NCI-H82 treated with DMSO at 0.1 percent for 48 hours (cell line): ENCODE data around the gene NOL4.

ENCODE experiments used
- DNase-seq: peaks from one replicate; lab custom pipeline; 2025; ENCODE audit not compliant: unreplicated experiment; lab: John Stamatoyannopoulos, UW

Gene NOL4

DNA sequence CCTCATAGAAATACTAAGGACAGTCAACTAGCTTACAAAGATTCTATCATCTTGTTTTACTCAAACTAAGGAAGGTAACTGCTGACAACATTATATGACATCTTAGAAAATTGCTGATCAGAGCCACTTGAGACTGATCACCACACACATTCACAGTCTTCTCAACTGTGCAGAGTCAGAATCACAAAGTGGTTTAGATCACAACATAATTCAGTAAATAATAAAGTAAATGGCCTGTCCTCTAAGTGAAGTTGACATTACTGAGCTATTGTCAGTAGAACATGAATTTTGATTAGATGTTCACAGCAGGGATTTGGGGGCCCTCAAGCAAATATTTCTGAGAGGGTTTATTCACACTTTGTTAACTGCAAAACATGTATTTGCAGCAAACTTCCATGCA lies 28.5 kb downstream of the NOL4 start:
- no peak for DNase-seq

- DNase-seq, result no peak
Observed at GRCh38 chr18:34194239-34194638, 30.5 kb downstream of the NOL4 start.

DNA sequence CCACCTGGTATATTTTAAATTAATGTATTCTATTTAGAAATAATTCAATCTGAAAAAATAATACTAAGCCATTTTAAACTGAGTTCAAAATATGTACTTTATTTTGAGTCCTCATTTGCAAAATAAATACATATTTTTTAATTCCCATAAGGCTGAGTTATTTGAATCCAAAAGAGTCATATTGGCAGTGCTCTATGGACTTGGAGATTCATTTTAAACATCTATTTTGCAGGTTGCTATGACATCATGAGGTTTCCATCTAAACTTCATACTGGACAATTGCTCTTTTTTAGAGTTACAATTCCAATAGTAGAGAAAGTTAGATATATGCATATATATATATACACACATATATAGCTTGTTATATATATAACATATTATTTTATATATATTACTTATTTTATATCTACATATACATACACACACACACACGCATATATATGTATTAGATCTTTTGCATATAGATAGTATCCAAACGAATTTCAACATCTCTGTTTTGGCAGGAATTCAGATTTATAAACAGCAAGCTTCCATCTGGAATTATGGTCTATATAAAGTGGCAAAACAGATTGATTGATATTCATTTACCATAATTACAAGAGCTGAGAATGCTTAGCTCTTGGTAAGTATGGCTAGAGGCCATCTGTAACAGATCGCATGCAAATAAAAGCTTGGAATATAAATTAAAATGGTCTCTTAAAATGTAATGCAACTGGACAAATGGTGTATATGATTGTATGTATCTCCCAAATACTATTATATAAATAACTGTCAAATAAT lies 34.9 kb downstream of the NOL4 start:
- DNase-seq, result no peak
